C4-2B (cell line): Measurements from ENCODE around the gene HAPLN3.

Experiments used
- CTCF ChIP-seq: fragments of 450-650 bp; conservative IDR thresholded peaks from 2 replicates; pipeline ENCODE4 v1.5.1; 2017; ENCODE audit warnings: mild to moderate bottlenecking
- ZFX ChIP-seq: fragments of 450-650 bp; IDR thresholded peaks from 2 replicates; pipeline ENCODE4 v1.6.1; 2017

- TF ChIP-seq CTCF (no peak), ZFX (no peak)
These were observed 18.8 kb downstream of the HAPLN3 start for GRCh38 chr15:88876573-88876972.
